ENCODE measurements around the gene ABCC1.
A peak's percentile ranks its signal among the peaks of the same experiment; 100 is the strongest.

Gene ABCC1

GRCh38 chr16:16116841-16117240, 167.4 kb downstream of the ABCC1 start:
- DNase-seq = no peak

DNA sequence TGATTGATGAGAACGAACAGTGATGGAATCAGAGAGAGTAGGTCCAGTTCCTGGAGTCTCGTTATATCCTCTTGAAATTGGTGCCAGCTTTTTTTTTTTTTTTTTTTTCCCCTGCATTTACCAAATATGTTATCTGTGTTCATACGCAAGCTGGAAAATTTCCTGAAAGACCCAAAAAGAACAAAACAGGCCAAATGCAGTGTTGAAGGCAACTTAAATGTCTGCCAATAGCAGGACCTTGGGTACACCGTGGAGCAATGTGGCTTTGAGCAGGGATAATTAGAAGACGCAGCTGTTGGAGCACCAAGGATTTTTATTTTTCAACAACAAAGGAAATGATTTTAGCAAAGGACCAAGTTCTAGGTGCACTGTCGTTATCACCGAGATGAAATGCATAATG, 168.9 kb downstream of the ABCC1 start:
- DNase-seq = no peak

DNA sequence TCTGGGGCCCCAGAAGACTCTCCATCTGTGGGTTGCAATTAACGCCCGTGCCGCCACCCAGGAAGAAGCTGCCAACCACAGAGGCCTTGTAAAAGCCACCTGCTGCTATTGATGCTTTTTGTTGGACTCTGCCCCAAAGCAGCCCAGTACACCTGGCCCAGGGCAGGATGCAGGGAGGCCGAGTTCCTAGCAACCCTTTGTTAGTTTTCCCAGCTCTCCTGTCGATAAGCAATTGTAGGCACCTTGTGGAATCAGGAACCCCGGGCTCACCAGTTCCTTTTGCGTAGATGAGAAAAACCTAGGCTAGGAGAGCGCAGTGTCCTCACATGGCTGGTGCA, 170.6 kb downstream of the ABCC1 start:
- no peak for DNase-seq

- DNase-seq = no peak
Measured at GRCh38 chr16:16120382-16121184, 171.2 kb downstream of the ABCC1 start.

DNA sequence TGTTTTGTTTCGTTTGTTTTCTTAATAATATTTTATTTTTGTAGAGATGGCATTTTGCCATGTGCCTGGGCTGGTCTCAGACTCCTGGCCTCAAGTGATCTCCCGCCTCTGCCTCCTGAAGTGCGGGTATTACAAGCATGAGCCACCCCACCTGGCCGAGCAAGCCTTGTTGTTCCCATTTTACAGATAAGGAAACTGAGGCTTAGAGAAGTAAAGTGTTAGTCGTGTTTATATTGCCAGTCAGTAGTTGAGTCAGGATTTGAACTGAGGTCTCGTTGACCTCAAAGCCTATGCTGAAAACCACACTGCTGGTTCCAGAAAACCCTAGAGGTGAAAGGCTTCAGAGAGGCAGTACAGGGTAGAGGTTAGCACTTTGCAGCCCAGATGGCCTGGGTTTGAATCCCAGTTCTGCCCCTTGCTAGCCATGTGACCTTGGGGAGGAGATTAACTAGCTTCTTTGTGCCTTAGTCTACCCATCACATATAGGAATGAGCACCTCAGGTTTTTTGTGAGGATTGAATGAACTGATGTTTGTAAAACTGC, 171.8 kb downstream of the ABCC1 start:
- no peak for DNase-seq

DNA sequence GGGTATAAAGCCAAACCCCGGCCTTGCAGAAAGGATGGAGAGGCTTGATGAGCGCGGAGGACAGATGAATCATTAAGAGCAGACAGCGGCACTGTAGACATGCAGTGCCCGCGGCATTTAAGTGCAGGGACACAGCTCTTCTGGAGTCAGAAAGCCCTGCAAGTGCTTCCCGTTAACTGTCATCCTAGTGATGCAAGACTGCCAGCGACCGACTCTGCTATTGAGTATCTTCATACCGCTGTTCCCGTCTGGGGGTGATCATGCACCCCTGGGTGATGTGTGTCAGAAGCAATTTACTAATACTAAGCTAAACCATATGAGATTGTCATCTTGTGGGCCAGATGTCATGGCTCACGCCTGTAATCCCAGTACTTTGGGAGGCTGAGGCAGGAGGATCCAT, 172.8 kb downstream of the ABCC1 start:
- no peak for DNase-seq

- no peak for DNase-seq
Measured at GRCh38 chr16:16124438-16124837, 175.0 kb downstream of the ABCC1 start.

DNA sequence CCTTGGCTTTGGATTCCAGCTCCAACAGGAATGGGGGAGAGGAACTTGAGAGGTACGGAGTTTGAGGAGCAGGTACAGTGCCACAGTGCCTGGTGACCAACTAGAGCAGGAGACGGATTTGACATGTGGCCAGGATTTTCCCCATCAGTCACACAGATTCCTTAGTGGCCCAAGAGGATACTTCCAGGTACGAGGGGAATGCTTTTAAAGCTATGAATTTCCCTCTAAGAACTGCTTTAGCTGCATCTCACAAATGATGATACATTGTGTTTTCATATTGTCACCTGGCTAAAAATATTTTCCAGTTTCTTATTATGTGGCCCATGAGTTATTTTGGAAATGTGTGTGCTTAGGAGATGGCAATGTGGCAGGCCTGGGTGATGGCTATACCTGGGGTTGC, 175.6 kb downstream of the ABCC1 start:
- DNase-seq = no peak

GRCh38 chr16:16126896-16127295, 177.5 kb downstream of the ABCC1 start:
- no peak for DNase-seq

DNA sequence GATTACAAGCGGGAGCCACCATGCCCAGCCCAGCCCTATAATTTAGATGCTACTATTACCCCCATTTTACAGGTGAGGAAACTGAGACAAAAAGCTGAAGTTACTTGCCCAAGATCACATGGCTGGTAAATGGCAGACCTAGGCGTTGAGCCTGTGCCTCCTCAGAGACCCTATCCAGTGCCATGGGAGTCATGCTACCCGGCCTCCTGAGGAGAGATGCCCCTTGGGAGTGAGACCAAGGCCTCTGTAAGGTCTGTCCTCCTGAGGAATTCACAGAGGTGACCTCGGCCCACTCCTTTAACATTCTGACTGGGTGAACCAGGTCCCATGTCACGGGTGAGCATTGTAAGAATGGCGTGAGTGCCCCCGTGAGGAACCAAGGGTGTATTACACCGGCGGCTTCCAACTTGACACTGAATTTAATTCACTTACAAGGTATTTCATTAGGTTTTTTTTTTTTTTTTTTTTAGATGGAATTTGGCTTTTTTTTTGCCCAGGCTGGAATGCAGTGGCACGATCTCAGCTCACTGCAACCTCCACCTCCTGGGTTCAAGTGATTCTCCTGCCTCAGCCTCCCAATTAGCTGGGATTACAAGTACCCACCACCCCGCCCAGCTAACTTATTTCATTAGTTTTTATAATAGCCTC, 178.2 kb downstream of the ABCC1 start:
- peak; percentile 54 for DNase-seq

GRCh38 chr16:16131204-16131603, 181.8 kb downstream of the ABCC1 start:
- no peak for DNase-seq

DNA sequence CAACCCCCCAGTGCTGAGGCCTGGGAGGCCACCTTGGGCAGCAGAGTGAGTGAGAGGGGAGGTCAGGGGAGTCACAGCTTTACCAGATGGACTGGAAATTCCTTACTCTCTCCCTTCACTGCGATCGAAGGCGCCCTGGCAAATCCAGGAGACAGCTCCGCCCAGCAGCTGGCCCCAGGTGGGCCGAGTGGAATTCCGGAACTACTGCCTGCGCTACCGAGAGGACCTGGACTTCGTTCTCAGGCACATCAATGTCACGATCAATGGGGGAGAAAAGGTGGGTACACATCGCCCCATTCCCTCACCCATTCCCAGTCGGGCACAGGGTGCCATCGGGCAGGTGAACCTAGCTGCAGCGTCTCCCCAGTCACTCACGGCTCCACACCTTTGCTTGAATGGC, 182.2 kb downstream of the ABCC1 start:
- no peak for DNase-seq

- no peak for DNase-seq
Measured at GRCh38 chr16:16133943-16134604, 184.7 kb downstream of the ABCC1 start.

DNA sequence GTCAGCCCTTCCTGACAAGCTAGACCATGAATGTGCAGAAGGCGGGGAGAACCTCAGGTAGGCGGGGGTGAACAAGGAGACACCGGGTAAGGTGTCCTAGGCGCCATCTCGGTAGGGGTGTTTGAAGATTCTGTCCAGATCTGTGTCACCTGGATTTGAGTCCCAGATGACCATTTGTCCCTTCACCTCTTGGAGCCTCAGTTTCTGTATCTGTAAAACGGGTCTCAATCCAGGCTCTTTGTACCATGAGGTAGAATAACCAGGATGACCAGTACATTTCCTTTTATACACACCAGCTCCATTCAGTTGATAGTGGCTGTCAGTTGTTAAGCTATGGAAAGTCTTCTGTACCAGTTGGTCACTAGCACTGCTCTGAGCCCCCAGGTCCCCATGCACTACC, 187.2 kb downstream of the ABCC1 start:
- DNase-seq = no peak

- DNase-seq = no peak
Measured at GRCh38 chr16:16137110-16137509, 187.7 kb downstream of the ABCC1 start.

- DNase-seq = no peak
Measured at GRCh38 chr16:16138034-16138635, 188.7 kb downstream of the ABCC1 start.

GRCh38 chr16:16139061-16139460, 189.6 kb downstream of the ABCC1 start:
- no peak for DNase-seq

GRCh38 chr16:16139806-16140205, 190.4 kb downstream of the ABCC1 start:
- no peak for DNase-seq

GRCh38 chr16:16140537-16140936, 191.1 kb downstream of the ABCC1 start:
- DNase-seq = no peak

DNA sequence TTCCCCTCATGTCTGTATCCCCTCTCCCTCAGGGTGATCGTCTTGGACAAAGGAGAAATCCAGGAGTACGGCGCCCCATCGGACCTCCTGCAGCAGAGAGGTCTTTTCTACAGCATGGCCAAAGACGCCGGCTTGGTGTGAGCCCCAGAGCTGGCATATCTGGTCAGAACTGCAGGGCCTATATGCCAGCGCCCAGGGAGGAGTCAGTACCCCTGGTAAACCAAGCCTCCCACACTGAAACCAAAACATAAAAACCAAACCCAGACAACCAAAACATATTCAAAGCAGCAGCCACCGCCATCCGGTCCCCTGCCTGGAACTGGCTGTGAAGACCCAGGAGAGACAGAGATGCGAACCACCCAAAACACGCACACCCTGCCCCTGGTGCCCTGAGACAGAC, 191.7 kb downstream of the ABCC1 start:
- no peak for DNase-seq

GRCh38 chr16:16141784-16142396, 192.5 kb downstream of the ABCC1 start:
- no peak for DNase-seq

DNA sequence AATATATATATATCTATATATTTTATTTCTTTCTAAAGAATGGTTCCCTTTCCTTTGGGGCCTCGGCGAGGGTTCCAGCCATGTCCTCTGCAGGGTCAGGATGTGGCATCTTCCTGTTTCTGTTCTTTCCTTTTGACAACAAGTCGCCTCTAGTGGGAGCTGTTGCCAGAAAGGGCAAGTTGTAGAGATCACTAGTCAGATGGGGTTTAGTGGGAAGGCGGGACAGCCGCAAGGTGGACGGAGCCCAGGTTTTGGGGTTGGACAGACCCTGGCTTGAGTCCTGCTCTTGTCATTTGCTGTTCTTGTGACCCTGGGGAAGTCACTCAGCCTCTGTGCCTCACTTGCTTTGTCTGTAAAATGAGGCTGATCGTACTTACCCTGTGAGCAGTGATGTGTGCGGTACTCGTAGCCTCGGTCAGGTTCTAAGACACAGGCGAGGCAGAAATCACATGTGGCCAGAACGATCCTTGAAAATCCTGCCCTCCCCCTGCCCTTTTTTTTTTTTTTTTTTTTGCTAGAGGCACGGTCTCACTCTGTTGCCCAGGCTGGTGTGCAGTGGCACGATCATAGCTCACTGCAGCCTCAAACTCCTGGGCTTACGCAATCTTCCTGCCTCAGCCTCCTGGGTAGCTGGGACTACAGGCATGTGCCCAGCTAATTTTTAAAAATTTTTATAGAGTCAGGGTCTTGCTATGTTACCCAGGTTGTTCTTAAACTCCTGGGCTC, 193.8 kb downstream of the ABCC1 start:
- no peak for DNase-seq

Measured in effector CD4-positive, alpha-beta T cell (primary cell).